PC-3 (cell line): ENCODE data around the gene ANKRD11. TPM values are rescaled to one million over a fixed set of nuclear protein-coding genes. Genes with fewer than 3 reads are reported as not detected.

ENCODE experiments used
- ATAC-seq: fragments of 200-7000 bp; cut with Tn5 transposase; 2 replicates; pipeline ENCODE4 v1.9.1; 2020; ENCODE audit warnings: mild to moderate bottlenecking, moderate library complexity
- BruUV-seq: library from RNA; stranded (reverse); fragments of 400-500 nt; replicated peaks from 2 replicates; lab custom pipeline; 2021; lab: Mats Ljungman, UMichigan
- CTCF ChIA-PET: fragments of 300-600 bp; sonication (Branson Sonifier 250); formaldehyde crosslinking; loops from one replicate; lab custom pipeline; 2022; ENCODE audit warnings: antibody characterized with exemption; lab: Charles Lee
- POLR2A ChIA-PET: fragments of 300-600 bp; sonication (Branson Sonifier 250); formaldehyde crosslinking; loops from one replicate; lab custom pipeline; 2022; ENCODE audit warnings: antibody characterized with exemption; ENCODE audit not compliant: unreplicated experiment; lab: Charles Lee
- DNase-seq: peaks from one replicate; pipeline ENCODE4 v3.0.0-alpha.2; 2015
- H2AFZ ChIP-seq: fragments of 300-600 bp; sonication (generic); 2 replicates; pipeline ENCODE4 v1.6.0; 2016; ENCODE audit warnings: antibody characterized with exemption, low read length
- H3F3A ChIP-seq: fragments of 300-600 bp; sonication (generic); one replicate; pipeline ENCODE4 v1.6.0; 2017; ENCODE audit warnings: antibody characterized with exemption, low read length, control low read depth, mild to moderate bottlenecking; ENCODE audit not compliant: unreplicated experiment
- H3K27ac ChIP-seq: fragments of 300-600 bp; sonication (generic); 2 replicates; pipeline ENCODE4 v1.5.1; 2016; ENCODE audit warnings: mild to moderate bottlenecking, low read length
- H3K27me3 ChIP-seq: fragments of 300-600 bp; sonication (generic); 2 replicates; pipeline ENCODE4 v1.6.1; 2016; ENCODE audit warnings: low read length, mixed read lengths
- H3K36me3 ChIP-seq: fragments of 300-600 bp; sonication (generic); 2 replicates; pipeline ENCODE4 v1.6.1; 2016; ENCODE audit warnings: low read depth, mixed run types, low read length, mixed read lengths
- H3K4me1 ChIP-seq: fragments of 300-600 bp; sonication (generic); 2 replicates; pipeline ENCODE4 v1.5.1; 2016; ENCODE audit warnings: low read length; ENCODE audit not compliant: insufficient read depth
- H3K4me2 ChIP-seq: fragments of 300-600 bp; sonication (generic); 2 replicates; pipeline ENCODE4 v1.6.0; 2016; ENCODE audit warnings: low read length
- H3K4me3 ChIP-seq: fragments of 300-600 bp; sonication (generic); 2 replicates; pipeline ENCODE4 v1.5.1; 2016; ENCODE audit warnings: mild to moderate bottlenecking, low read length, mixed read lengths
- H3K79me2 ChIP-seq: fragments of 300-600 bp; sonication (generic); 2 replicates; pipeline ENCODE4 v1.6.1; 2017; ENCODE audit warnings: low read length, mixed read lengths
- H3K9ac ChIP-seq: fragments of 300-600 bp; sonication (generic); 2 replicates; pipeline ENCODE4 v1.6.0; 2016; ENCODE audit warnings: mild to moderate bottlenecking, low read length
- H3K9me2 ChIP-seq: fragments of 300-600 bp; sonication (generic); replicated peaks from 2 replicates; pipeline ENCODE4 v1.6.1; 2016; ENCODE audit warnings: mixed run types, low read length, mixed read lengths
- H3K9me3 ChIP-seq: fragments of 300-600 bp; sonication (generic); 2 replicates; pipeline ENCODE4 v1.6.1; 2016; ENCODE audit warnings: low read length, mixed read lengths
- H4K20me1 ChIP-seq: fragments of 300-600 bp; sonication (generic); 2 replicates; pipeline ENCODE4 v1.6.1; 2016; ENCODE audit warnings: low read length, mixed read lengths
- CTCF ChIP-seq: fragments of 300-600 bp; sonication (generic); conservative IDR thresholded peaks from 2 replicates; pipeline ENCODE4 v1.5.1; 2017; ENCODE audit warnings: antibody characterized with exemption, low read depth, mild to moderate bottlenecking, low read length
- EZH2 ChIP-seq: fragments of 300-600 bp; sonication (generic); IDR thresholded peaks from one replicate; pipeline ENCODE4 v1.6.1; 2017; ENCODE audit warnings: antibody characterized with exemption, mild to moderate bottlenecking, low read length; ENCODE audit not compliant: unreplicated experiment
- EZH2phosphoT487 ChIP-seq: fragments of 300-600 bp; sonication (generic); IDR thresholded peaks from 2 replicates; pipeline ENCODE4 v1.6.1; 2018; ENCODE audit warnings: mild to moderate bottlenecking, antibody characterized with exemption, low read length, borderline replicate concordance
- intact Hi-C: fragments of 100-400 bp; cut with micrococcal nuclease; formaldehyde crosslinking; loops from 2 replicates; pipeline ENCODE4 v1.9.0; 2023
- total RNA-seq: library from RNA; depleted of rRNA; stranded (reverse); fragments of >200 nt; gene quantifications from 2 replicates; pipeline ENCODE4 v1.2.3, GENCODE V29; 2014

ANKRD11 gene
- total RNA-seq, 1 experiment from 2014 or later, result 65.0 TPM

- no peaks in the 10 kb centered on the region for H3K27me3 ChIP-seq
- ChIA-PET POLR2A (no interaction called here), CTCF (no interaction called here)
- H3K4me2 ChIP-seq, result no peak overlapping the region
- H2AFZ ChIP-seq, result no peak overlapping the region
- H3K36me3 ChIP-seq, result no peaks in the 10 kb centered on the region; the same call in none of the 2 replicates
- H3K9me3 ChIP-seq, result no peaks in the 10 kb centered on the region
- H3K9me2 ChIP-seq, result no peaks in the 10 kb centered on the region
- intact Hi-C loops, result no loop called here
- peaks cover 98% of the 10 kb centered on the region for H3K79me2 ChIP-seq
- TF ChIP-seq CTCF (no peak), EZH2 (no peak), EZH2phosphoT487 (no peak)
- H3K4me3 ChIP-seq, result no peak overlapping the region
- no peak overlapping the region for H3K9ac ChIP-seq
- no peaks in the 10 kb centered on the region for H3K4me1 ChIP-seq
- no peak overlapping the region for H3K27ac ChIP-seq
- ATAC-seq, result no peak
- no peak for DNase-seq
- H3F3A ChIP-seq, result no peaks in the 10 kb centered on the region
- H4K20me1 ChIP-seq, result peaks cover 14% of the 10 kb centered on the region; the same call in 1 of the 2 replicates
- BruUV-seq, result no TSS peak
Measured at GRCh38 chr16:89355007-89355406, 135.4 kb downstream of the ANKRD11 start.

- no peaks in the 10 kb centered on the region for H3K27me3 ChIP-seq
- peaks cover 98% of the 10 kb centered on the region for H3K79me2 ChIP-seq
- H3K9me2 ChIP-seq, result no peaks in the 10 kb centered on the region
- CTCF ChIA-PET, result no interaction called here
- intact Hi-C loops, result no loop called here
- H3K4me3 ChIP-seq, result no peak overlapping the region
- no TSS peak for BruUV-seq
- H3K4me1 ChIP-seq, result no peaks in the 10 kb centered on the region
- no peaks in the 10 kb centered on the region for H3K9me3 ChIP-seq
- H4K20me1 ChIP-seq, result peaks cover 14% of the 10 kb centered on the region; the same call in 1 of the 2 replicates
- TF ChIP-seq CTCF (no peak), EZH2 (no peak), EZH2phosphoT487 (no peak)
- POLR2A ChIA-PET, result no interaction called here
- no peak overlapping the region for H3K4me2 ChIP-seq
- ATAC-seq, result no peak
- H3F3A ChIP-seq, result no peaks in the 10 kb centered on the region
- H3K27ac ChIP-seq, result no peak overlapping the region
- no peaks in the 10 kb centered on the region; the same call in 1 of the 2 replicates for H3K36me3 ChIP-seq
- no peak overlapping the region for H2AFZ ChIP-seq
- no peak overlapping the region for H3K9ac ChIP-seq
- no peak for DNase-seq
Measured at GRCh38 chr16:89354325-89354724, 136.0 kb downstream of the ANKRD11 start.

- ATAC-seq, result no peak
- CTCF ChIA-PET, result no interaction called here
Measured at GRCh38 chr16:89352091-89352681, 138.2 kb downstream of the ANKRD11 start.

More at GRCh38 chr16:89352091-89352681, 138.2 kb downstream of the ANKRD11 start:
- TF ChIP-seq EZH2phosphoT487, result no peak
- TF ChIP-seq EZH2, result no peak
- TF ChIP-seq CTCF, result no peak
- Histone ChIP-seq H4K20me1 (peaks cover 14% of the 10 kb centered on the region; the same call in 1 of the 2 replicates), H3K4me1 (no peaks in the 10 kb centered on the region), H3K27me3 (no peaks in the 10 kb centered on the region), H3K79me2 (peaks cover 98% of the 10 kb centered on the region), H3F3A (no peaks in the 10 kb centered on the region), H3K27ac (no peak overlapping the region), H3K9ac (no peak overlapping the region), H3K4me2 (no peak overlapping the region), H3K9me3 (no peaks in the 10 kb centered on the region), H3K9me2 (no peaks in the 10 kb centered on the region), H2AFZ (no peak overlapping the region), H3K36me3 (no peaks in the 10 kb centered on the region; the same call in 1 of the 2 replicates), H3K4me3 (no peak overlapping the region)
- DNase-seq, result no peak
- BruUV-seq, result no TSS peak
- intact Hi-C loops, result no loop called here
- POLR2A ChIA-PET, result no interaction called here
